Neural cell (in vitro differentiated cells): Measurements from ENCODE around the gene CLCA1.

Source experiments
- EP300 ChIP-seq: fragments of 450-650 bp; conservative IDR thresholded peaks from 2 replicates; pipeline ENCODE4 v1.6.1; 2014; ENCODE audit warnings: antibody characterized with exemption, mild to moderate bottlenecking, moderate library complexity; ENCODE audit not compliant: poor library complexity, severe bottlenecking
- EZH2 ChIP-seq: fragments of 200-600, 300-800 bp; shearing (Covaris generic), sonication (generic); IDR thresholded peaks from 2 replicates; pipeline ENCODE4 v1.6.1; 2014; ENCODE audit warnings: antibody characterized with exemption, low read length, borderline replicate concordance, mild to moderate bottlenecking; ENCODE audit not compliant: insufficient read depth, poor library complexity, severe bottlenecking
- MXI1 ChIP-seq: fragments of 450-650 bp; conservative IDR thresholded peaks from 2 replicates; pipeline ENCODE4 v1.6.1; 2014; ENCODE audit warnings: antibody characterized with exemption, mild to moderate bottlenecking; ENCODE audit not compliant: poor library complexity, severe bottlenecking
- POLR2AphosphoS5 ChIP-seq: IDR thresholded peaks from 2 replicates; pipeline ENCODE4 v1.6.1; 2012
- RAD21 ChIP-seq: fragments of 450-650 bp; conservative IDR thresholded peaks from 2 replicates; pipeline ENCODE4 v1.6.1; 2014; ENCODE audit warnings: antibody characterized with exemption, mild to moderate bottlenecking, moderate library complexity
- TF ChIP-seq, protein P1 (sequence below): fragments of 450-650 bp; IDR thresholded peaks from 2 replicates; pipeline ENCODE4 v1.5.1; 2014; ENCODE audit warnings: antibody characterized with exemption, mild to moderate bottlenecking, moderate library complexity; ENCODE audit not compliant: poor library complexity, severe bottlenecking

GRCh38 chr1:86487811-86488141 is 19.0 kb downstream of the CLCA1 start:
- TF ChIP-seq EP300 = no peak
- TF ChIP-seq, protein P1, sequence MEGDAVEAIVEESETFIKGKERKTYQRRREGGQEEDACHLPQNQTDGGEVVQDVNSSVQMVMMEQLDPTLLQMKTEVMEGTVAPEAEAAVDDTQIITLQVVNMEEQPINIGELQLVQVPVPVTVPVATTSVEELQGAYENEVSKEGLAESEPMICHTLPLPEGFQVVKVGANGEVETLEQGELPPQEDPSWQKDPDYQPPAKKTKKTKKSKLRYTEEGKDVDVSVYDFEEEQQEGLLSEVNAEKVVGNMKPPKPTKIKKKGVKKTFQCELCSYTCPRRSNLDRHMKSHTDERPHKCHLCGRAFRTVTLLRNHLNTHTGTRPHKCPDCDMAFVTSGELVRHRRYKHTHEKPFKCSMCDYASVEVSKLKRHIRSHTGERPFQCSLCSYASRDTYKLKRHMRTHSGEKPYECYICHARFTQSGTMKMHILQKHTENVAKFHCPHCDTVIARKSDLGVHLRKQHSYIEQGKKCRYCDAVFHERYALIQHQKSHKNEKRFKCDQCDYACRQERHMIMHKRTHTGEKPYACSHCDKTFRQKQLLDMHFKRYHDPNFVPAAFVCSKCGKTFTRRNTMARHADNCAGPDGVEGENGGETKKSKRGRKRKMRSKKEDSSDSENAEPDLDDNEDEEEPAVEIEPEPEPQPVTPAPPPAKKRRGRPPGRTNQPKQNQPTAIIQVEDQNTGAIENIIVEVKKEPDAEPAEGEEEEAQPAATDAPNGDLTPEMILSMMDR = no peak
- TF ChIP-seq POLR2AphosphoS5 = no peak
- TF ChIP-seq RAD21 = no peak
- TF ChIP-seq EZH2 = no peak
- TF ChIP-seq MXI1 = no peak
